ENCODE results near the gene P4HTM. TPM values are rescaled to one million over a fixed set of nuclear protein-coding genes. Genes with fewer than 3 reads are reported as not detected.

P4HTM gene
- total RNA-seq, 2 donors from 2014 or later, result 57.6 to 75.1 TPM

DNA sequence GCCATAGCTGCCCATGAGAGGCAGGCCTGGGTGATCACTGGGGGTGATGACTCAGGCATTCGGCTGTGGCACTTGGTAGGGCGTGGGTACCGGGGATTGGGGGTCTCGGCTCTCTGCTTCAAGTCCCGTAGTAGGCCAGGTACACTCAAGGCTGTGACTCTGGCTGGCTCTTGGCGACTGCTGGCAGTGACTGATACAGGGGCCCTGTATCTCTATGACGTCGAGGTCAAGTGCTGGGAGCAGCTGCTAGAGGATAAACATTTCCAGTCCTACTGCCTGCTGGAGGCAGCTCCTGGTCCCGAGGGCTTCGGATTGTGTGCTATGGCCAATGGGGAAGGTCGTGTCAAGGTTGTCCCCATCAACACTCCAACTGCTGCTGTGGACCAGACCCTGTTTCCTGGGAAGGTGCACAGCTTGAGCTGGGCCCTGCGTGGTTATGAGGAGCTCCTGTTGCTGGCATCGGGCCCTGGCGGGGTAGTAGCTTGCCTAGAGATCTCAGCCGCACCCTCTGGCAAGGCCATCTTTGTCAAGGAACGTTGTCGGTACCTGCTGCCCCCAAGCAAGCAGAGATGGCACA, 22.5 kb downstream of the P4HTM start:
- H3K9me3 ChIP-seq, result no peaks in the 10 kb centered on the region
- no peaks in the 10 kb centered on the region for H3K27me3 ChIP-seq (replicated peaks; ENCODE audit: insufficient read depth)
- H3K4me1 ChIP-seq (ENCODE audit: control insufficient read depth in 1 of 2, low read depth in 2 of 2), result peaks cover 2 to 17% of the 10 kb centered on the region in 2 donors
- H3K36me3 ChIP-seq, result peaks cover 29% of the 10 kb centered on the region
- DNase-seq (ENCODE audit: low spot score), result no peak
- no peak overlapping the region for H3K4me3 ChIP-seq
- TF ChIP-seq, protein P1, sequence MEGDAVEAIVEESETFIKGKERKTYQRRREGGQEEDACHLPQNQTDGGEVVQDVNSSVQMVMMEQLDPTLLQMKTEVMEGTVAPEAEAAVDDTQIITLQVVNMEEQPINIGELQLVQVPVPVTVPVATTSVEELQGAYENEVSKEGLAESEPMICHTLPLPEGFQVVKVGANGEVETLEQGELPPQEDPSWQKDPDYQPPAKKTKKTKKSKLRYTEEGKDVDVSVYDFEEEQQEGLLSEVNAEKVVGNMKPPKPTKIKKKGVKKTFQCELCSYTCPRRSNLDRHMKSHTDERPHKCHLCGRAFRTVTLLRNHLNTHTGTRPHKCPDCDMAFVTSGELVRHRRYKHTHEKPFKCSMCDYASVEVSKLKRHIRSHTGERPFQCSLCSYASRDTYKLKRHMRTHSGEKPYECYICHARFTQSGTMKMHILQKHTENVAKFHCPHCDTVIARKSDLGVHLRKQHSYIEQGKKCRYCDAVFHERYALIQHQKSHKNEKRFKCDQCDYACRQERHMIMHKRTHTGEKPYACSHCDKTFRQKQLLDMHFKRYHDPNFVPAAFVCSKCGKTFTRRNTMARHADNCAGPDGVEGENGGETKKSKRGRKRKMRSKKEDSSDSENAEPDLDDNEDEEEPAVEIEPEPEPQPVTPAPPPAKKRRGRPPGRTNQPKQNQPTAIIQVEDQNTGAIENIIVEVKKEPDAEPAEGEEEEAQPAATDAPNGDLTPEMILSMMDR (IDR thresholded peaks at IDR 0.05), result no peak
- no peak for ATAC-seq (ENCODE audit: insufficient number of reproducible peaks, low FRiP score, low read depth)
- H3K27ac ChIP-seq, result no peak overlapping the region

DNA sequence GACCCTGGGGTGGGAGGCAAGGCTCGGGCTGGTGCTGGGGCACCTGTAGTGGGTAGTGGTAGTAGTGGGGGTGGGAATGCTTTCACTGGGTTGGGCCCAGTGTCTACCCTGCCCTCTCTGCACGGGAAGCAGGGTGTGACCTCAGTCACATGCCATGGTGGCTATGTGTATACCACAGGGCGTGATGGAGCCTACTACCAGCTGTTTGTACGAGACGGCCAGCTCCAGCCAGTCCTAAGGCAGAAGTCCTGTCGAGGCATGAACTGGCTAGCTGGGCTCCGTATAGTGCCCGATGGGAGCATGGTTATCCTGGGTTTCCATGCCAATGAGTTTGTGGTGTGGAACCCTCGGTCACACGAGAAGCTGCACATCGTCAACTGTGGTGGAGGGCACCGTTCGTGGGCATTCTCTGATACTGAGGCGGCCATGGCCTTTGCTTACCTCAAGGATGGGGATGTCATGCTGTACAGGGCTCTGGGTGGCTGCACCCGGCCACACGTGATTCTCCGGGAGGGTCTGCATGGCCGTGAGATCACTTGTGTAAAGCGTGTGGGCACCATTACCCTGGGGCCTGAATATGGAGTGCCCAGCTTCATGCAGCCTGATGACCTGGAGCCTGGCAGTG, 23.2 kb downstream of the P4HTM start:
- Histone ChIP-seq H3K27ac (no peak overlapping the region), H3K9me3 (no peaks in the 10 kb centered on the region), H3K4me1 (ENCODE audit: control insufficient read depth in 1 of 2, low read depth in 2 of 2) (peaks cover 4 to 16% of the 10 kb centered on the region in 2 donors), H3K4me3 (no peak overlapping the region), H3K36me3 (peaks cover 29% of the 10 kb centered on the region), H3K27me3 (replicated peaks; ENCODE audit: insufficient read depth) (no peaks in the 10 kb centered on the region)
- DNase-seq (ENCODE audit: low spot score) (no peak), ATAC-seq (ENCODE audit: insufficient number of reproducible peaks, low FRiP score, low read depth) (no peak)
- TF ChIP-seq, protein P1 (IDR thresholded peaks at IDR 0.05), result no peak

GRCh38 chr3:49013738-49014660, 24.0 kb downstream of the P4HTM start:
- ATAC-seq (ENCODE audit: insufficient number of reproducible peaks, low FRiP score, low read depth), result no peak
- Histone ChIP-seq H3K36me3 (peaks cover 29% of the 10 kb centered on the region), H3K9me3 (no peaks in the 10 kb centered on the region), H3K4me3 (no peak overlapping the region), H3K4me1 (ENCODE audit: control insufficient read depth in 1 of 2, low read depth in 2 of 2) (peaks cover 8 to 13% of the 10 kb centered on the region in 2 donors), H3K27ac (no peak overlapping the region), H3K27me3 (replicated peaks; ENCODE audit: insufficient read depth) (no peaks in the 10 kb centered on the region)
- TF ChIP-seq, protein P1 (IDR thresholded peaks at IDR 0.05), result peak; percentile 42
- no peak for DNase-seq (ENCODE audit: low spot score)

DNA sequence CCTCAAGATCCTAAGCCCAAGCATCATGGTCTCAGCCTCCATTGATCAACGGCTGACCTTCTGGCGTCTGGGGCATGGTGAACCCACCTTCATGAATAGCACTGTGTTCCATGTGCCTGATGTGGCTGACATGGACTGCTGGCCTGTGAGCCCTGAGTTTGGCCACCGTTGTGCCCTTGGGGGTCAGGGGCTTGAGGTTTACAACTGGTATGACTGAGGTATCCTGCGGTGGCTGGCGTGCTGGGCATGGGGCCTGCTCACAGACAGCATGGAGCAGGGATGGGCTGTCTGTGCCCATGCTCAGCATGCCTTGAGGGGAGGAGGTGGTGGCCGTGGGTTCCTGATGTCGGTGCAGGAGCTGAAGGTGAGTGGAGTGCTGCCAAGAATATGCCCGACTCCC, 25.0 kb downstream of the P4HTM start:
- Histone ChIP-seq H3K9me3 (no peaks in the 10 kb centered on the region), H3K4me1 (ENCODE audit: control insufficient read depth in 1 of 2, low read depth in 2 of 2) (peaks cover 19 to 23% of the 10 kb centered on the region in 2 donors), H3K27me3 (replicated peaks; ENCODE audit: insufficient read depth) (no peaks in the 10 kb centered on the region), H3K4me3 (no peak overlapping the region), H3K27ac (no peak overlapping the region), H3K36me3 (peaks cover 29% of the 10 kb centered on the region)
- ATAC-seq (ENCODE audit: insufficient number of reproducible peaks, low FRiP score, low read depth) (no peak), DNase-seq (ENCODE audit: low spot score) (no peak)
- TF ChIP-seq, protein P1 (IDR thresholded peaks at IDR 0.05), result no peak

DNA sequence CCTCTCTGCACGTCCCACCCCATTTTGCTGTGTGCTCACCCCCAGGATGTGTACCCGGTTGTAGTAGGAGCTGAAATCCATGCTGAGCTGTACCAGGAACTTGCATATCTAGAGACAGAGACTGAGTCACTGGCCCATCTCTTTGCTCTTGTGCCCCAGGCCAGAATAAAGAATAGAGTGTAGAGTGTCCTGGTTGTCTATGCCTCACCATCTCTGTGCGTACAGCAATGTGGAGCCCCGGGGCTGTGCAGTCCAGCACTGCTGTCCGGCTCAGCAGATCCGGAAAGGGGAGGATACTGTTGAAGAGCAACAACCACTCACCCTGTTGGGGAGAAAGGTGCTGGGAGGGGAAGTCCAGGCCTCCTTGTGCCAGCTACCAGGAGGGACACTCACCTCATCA, 25.7 kb downstream of the P4HTM start:
- Histone ChIP-seq H3K9me3 (no peaks in the 10 kb centered on the region), H3K36me3 (peaks cover 29% of the 10 kb centered on the region), H3K4me1 (ENCODE audit: control insufficient read depth in 1 of 2, low read depth in 2 of 2) (peaks cover 25 to 30% of the 10 kb centered on the region in 2 donors), H3K27me3 (replicated peaks; ENCODE audit: insufficient read depth) (no peaks in the 10 kb centered on the region), H3K4me3 (no peak overlapping the region), H3K27ac (no peak overlapping the region)
- no peak for ATAC-seq (ENCODE audit: insufficient number of reproducible peaks, low FRiP score, low read depth)
- DNase-seq (ENCODE audit: low spot score), result no peak
- TF ChIP-seq, protein P1 (IDR thresholded peaks at IDR 0.05), result no peak
